GM21360 (cell line): ENCODE data around the gene SLC1A3.

ENCODE experiments used
- ATAC-seq: cut with Tn5 transposase; IDR thresholded peaks from one replicate; pipeline ENCODE4 v1.9.1; 2021; ENCODE audit warnings: mild to moderate bottlenecking, moderate library complexity; ENCODE audit not compliant: unreplicated experiment

Gene SLC1A3

DNA sequence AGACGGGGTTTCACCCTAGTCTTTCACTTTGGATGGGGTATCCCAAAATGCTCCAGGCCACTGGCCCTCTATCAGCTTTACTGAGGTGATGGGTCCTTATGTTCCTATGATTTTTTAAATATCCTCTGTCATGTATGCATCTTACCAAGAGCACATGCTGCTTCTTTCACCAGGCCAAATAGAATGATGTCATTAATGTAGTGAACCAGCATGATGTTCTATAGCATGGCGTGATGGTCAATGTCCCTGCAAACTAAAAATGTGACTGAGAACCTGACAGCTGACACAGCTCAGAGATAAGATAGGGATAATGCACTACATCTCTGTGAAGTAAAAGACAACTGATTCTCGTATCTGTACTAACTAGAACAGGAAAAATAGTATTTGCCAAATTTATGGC lies 103.6 kb downstream of the SLC1A3 start:
- no peak for ATAC-seq

DNA sequence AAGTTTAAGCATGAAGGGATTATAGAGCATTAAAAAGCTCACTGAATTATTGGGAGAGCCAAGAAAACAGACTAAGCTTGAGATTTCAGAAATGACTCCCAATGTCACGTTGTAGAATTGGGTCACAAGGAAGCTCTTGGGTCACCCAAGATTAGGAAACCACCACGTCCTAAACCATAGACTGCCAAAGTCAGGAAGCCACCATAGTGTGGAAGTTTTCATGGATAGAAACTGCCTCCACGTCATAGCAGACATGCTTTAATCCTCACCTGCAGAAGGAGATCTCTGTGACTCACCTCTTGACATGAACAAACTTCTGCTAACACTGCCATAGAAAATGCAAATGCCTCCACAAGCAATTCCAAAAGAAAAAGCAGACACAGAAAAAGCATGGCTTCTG lies 106.3 kb downstream of the SLC1A3 start:
- no peak for ATAC-seq

DNA sequence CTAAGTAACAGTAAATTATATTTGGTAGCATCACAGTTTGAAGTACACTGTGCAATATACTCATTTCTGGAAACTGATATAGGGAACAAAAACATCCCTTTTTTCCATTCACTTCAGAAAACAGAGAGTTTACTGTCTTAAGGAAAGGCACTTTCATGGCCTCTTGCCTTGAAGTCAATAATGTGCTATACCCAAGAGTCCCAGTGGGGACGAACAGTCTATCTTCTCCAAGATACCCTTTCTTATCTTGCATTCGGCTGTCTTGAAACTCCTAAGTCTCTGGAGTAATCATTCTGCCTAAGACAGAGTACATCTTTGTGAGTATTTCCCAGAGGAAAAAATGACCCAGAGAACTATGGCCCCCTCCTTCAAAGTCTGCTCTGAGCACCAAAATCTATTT lies 107.1 kb downstream of the SLC1A3 start:
- no peak for ATAC-seq

DNA sequence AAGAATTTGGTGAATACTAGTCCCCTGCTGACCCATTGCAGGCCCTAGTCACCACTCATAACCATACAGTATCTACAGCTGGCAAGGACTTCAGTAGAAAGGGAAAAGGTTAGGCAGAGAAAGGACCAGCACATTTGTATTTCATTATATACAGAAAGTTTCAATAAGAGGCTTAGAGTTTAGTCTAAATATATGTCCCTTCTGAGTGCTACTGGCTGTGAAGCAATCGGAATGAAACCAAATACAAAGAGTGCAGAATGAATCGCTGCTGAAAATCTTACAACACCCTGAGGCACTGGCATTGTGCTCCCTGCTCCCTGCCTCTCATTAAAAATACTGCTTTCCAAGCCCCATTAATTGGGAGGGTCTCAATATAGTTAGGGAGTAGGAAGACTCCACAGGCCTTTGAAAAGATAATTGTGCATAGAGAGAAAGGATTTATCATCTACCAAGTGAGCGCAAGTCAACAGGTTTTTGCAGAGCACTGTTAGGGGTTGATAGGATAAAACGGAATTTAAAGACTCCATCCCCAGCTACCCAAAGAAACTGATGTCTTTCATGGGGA lies 110.8 kb downstream of the SLC1A3 start:
- ATAC-seq, result no peak

DNA sequence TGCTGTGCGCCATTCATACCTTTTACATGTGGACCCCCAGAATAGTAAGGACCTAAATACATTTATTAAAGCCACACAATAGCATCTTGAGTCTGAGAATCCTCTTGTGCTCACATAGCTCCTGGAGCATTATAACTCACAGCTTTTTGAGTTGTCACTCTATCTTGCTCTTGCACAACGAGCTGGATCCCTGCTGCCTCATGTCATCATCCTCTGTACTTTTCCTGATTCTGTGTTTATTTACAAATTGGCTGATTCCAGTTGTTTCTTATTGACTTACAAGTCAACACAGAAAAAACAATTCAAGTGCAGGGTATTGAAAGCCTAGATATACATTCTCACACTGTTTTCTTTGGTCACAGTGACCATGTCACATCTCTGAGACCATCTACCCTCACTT lies 112.9 kb downstream of the SLC1A3 start:
- no peak for ATAC-seq

DNA sequence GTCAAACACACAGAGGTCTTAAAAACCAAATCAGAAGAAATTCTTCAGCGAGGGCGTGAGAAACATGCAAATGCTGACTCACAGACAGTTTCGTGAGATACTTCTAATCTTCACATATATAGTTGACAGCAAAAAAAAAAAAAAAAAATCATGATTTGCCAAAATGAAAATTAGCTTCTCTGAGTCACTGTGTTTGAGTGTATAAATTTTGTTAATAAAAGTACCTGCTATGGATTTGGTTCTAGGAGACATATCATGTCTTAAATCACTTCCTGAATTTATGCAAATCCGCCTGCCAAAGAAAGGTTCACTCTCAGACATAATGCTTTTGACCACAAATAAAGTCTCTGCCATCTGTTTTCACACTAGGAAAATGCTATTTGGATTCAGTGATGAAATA lies 114.3 kb downstream of the SLC1A3 start:
- ATAC-seq, result no peak

DNA sequence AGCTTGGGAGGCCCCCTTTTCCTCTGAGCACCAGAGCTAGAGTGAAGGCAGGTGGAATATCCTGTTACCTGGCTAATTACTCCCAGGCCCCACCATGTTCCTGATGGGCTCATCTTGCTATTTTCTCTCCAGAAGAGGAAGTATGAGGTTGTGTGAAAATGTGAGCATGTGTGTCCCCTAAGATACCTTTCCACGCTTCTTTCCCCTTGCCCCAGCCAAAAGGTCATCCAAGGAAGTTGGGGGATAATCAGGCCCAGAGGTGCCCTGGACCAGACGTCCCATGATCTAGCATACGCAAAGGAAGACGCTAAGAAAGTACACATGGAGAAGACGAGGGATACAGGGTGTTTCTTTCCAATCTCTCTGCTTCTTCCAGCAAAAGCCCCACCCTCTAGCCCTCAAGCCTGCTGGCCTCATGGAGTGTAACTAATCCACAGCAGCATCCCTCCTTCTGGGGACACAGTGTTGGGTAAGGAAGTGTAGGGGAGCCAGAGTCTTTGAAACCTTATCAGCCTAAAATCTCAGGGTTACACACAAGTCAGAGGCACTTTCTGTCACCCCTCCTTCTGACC lies 115.3 kb downstream of the SLC1A3 start:
- no peak for ATAC-seq

DNA sequence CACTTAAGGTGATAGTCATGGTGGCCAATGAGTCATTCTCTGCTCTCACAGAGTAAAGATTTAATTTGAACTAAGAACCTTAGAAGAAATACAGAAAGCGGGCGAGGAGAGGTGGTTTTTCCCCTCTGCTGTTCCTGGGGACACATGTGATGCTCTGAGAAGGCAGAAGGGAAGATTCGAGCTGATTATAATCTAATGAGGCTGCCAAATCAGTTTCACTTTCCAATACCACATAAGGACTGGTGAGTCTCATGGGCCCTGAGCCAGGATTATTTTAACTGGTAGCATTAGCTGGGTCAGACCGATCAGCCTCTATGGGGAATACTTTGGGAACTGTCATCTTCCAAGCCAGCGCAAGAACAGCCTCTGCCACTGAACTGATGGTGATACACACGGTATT lies 116.5 kb downstream of the SLC1A3 start:
- ATAC-seq, result peak; percentile 25

DNA sequence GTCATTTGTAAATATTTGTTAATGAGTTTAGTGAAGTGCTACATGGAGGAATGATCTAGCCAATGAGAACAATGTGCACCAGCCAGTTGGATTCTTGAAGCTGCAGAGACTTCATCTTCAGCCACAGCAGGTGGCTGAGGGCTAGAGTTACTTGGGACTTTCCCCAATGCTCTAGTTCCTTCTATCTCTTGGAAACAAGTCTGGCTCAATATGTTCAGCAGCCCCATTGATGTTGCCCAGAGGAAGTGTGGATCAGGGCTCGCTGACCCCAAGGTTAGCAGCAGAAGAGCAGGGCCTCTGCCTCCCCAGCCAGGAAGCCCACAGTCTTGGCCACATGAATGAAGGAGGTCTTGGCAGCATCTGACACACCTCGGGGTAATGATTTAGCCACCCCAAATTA lies 117.5 kb downstream of the SLC1A3 start:
- peak; percentile 50 for ATAC-seq

DNA sequence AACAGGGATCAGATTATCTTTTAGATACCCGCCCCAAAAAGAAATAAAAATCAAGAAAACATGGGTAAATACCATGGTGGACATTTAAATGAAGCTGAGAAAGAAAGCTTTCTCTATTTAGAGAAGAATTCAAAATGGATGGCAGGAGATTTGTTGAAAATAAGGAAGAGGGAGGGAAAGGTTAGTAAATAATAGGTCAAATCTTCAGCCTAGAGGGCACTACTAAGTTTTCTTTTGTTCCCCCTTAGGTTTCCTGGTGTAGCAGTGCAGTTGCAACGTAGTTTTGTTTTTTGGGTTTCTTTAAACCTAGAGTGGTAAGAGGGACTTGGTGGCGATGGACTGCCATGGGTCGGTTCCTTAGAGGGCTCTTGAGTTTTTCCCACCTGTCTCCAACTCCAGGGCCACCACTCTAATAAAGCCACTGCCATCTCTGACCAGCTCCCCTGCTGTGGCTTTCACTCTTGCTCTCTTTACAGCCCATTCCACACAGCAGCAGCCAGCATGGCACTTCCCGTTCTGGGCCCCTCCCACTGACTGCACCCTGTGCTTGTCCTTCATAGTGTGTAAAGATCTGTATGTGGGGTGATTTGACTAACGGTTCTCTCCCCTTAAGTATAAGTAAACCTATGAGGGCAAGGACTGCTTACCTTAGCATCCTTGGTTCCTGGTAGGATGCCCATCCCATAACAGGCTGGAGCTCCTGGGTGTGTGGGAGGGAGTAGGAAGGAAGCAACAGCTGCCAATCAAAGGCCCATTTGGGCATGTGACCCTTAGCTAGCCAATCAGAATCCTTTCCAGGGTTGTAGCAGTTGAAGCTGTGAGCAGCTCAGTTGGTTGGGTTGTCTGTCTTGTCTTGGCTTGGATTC lies 118.3 kb downstream of the SLC1A3 start:
- ATAC-seq, result peak; percentile 62

DNA sequence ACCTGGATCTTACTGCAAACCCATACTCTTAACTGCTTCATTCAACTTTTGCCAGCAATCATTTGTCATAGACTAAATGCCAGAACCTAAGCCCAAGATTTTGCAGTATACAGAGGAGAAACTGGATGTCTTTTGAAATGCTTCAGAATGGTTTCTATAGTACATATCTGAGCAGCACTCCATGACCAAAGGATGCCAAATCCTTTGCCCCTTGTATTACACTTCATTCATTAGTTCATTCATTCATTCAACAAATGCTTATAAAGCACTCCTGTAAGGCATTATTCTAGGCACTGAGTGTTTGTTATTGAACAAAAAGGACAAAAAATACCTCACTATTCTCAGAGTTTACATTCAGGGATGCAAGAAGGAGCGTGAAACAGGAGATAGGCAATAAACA lies 119.9 kb downstream of the SLC1A3 start:
- no peak for ATAC-seq

DNA sequence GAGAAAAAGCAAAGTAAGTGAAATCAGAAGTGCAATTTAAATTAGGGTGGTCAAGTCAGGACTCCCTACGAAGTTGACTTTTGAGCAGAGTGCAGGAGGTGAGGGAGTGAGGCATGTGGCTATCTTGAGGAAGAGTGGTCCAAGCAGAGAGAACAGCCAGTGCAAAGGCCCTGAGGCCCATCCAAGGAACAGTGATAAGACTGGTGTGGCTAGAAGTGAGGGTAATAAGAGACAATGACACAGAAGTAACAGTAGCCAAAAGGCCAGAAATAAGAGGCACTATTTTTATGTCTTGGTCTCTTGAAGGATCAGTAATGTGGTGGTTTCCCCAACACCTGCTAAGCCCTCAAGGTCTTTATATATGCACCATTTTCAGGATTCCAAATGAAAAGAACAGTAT lies 120.4 kb downstream of the SLC1A3 start:
- no peak for ATAC-seq

DNA sequence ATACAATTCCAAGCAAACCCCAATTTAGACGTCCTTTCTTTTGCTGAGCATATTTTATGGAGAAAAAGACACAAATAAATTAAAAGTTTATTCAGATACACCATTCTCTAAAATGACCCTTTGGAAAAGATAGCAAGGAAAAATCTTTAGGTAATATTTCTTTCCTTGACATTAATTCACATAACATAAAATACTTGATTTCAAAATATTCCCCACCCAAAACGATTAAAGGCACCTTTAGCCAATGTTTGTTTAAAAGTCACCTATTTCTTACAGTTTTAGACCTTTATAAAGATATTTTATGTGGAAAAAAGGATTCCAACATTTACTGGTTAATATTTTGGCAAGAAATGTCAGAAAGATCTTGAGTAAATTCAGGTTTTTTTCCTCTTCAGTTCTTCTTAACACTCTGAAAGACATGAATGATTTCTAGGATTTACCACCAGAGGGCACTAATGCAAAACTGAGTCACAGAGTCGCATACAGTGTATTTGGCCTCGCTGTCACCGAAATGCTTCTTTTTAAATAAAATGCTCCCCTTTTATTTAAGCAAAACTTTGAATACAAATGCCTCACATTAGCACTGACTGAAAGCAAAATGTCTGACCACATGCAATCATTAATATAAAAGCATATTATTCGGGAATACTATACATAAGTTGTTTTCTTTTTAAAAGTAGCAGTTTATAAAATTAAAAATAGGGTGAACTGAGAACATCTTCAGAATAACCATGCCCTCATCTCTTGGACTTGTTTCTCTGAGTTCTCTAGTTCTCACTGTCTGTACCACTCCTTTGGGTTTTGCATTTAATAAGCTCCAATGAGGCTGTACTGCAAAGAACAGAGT lies 122.5 kb downstream of the SLC1A3 start:
- ATAC-seq, result no peak

DNA sequence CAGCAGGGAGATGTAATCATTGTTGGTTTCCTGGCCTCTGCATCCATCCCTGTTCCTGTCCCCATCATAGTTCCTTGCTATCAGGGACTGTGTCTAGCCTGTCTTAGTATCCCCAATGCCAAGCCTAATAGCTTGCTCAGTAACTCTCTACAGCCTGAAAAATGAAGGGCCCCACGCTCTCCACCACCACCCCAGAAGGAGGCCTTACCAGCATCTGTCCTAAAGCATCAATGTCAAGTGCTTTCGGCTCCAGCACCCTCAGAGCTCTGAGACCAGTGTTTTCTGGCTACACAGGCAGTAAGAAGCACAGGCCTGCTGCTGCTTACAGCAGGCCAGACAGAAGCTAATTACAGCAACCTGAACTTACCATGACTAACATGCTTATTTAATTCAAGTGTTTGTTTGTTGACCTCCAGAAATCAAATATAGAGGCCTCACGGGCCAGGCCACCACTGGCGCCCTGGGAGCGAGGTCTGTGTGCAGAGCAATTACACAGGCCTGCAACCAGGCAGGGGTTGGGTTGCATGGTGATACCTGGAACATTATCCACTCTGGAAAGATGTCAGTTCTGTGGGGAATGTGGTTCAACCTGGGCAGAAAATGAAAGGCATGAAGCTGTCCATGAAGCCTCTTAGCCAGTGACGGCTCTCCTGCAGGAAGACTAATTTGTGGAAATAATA lies 124.3 kb downstream of the SLC1A3 start:
- no peak for ATAC-seq

DNA sequence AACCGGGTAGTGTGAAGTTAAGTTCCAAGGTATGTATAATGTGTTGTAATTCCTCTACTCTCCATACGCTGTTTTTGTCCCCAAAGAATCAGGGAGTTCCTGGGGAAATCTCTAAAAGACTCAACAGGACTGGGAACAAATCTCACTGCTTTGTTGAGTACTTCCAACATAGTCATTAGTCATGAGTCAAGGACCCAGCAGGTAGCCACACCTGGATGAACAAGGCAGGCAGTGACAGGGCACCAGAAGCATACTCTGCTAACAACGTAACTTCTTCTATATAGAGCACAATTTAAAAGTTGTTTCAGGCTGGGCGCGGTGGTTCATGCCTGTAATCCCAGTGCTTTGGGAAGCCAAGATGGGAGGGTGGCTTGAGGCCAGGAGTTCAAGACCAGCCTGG lies 126.8 kb downstream of the SLC1A3 start:
- ATAC-seq, result no peak

DNA sequence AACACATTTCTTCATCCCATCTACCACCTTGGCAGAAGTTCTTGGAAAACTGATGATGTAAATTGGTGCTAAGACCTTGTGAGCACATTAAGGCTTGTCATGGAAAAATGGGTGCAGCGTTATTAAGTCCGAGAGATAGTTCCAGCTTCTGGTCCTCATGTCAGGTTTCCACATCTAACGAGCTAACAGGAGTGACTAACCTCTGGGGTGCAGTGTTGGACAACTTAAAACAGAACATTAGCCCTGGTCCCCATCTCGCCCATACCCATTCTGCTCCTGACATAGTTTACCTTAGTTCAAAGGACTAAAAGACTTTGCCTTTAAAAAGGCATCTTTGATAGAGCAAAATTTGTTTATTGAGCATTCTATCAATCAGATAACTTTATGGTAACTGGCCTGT lies 128.0 kb downstream of the SLC1A3 start:
- ATAC-seq, result no peak

DNA sequence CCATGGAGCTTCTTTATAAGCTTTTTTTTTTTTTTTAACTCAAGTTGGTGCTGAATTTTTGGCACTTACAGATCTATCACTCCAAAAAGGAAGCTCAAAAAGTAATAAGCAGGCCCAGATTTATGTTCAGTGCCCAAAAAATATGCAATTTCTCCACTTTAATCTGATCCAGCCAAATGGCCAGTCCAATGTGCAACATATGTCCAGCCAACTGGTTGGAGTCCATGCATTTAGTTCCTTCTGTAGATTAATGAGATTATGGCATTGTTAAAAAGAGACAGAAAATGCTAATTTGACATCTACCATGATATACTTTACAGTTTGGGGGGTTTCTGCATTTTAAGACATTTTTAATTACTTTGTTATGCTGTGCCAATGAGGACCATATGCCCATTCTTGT lies 129.5 kb downstream of the SLC1A3 start:
- ATAC-seq, result no peak
